SK-N-SH treated with all-trans-retinoic acid at 6 μM for 48 hours (cell line): ENCODE results near the gene APOL2.

ENCODE experiments used
- CREB5 ChIP-seq: fragments of 250-450 bp; sonication (Bioruptor Pico); IDR thresholded peaks from 2 replicates; pipeline ENCODE4 v1.5.1; 2020; ENCODE audit warnings: low read depth, mild to moderate bottlenecking, moderate library complexity
- ESRRG ChIP-seq: fragments of 250-450 bp; sonication (Bioruptor Pico); IDR thresholded peaks from 2 replicates; pipeline ENCODE4 v1.6.1; 2021; ENCODE audit warnings: mild to moderate bottlenecking
- OSR1 ChIP-seq: fragments of 250-450 bp; sonication (Bioruptor Pico); IDR thresholded peaks from 2 replicates; pipeline ENCODE4 v1.8.0; 2022; ENCODE audit warnings: moderate library complexity, mild to moderate bottlenecking, inconsistent platforms
- PATZ1 ChIP-seq: fragments of 250-450 bp; sonication (Bioruptor Pico); IDR thresholded peaks from 2 replicates; pipeline ENCODE4 v1.8.0; 2020; ENCODE audit warnings: mild to moderate bottlenecking, moderate library complexity, borderline replicate concordance
- PPARA ChIP-seq: fragments of 250-450 bp; sonication (Bioruptor Pico); IDR thresholded peaks from 2 replicates; pipeline ENCODE4 v1.5.0; 2020; ENCODE audit warnings: mild to moderate bottlenecking, borderline replicate concordance
- TSHZ2 ChIP-seq: fragments of 250-450 bp; sonication (Bioruptor Pico); IDR thresholded peaks from 2 replicates; pipeline ENCODE4 v1.5.0; 2020; ENCODE audit warnings: mild to moderate bottlenecking, moderate library complexity
- ZFP3 ChIP-seq: fragments of 250-450 bp; sonication (Bioruptor Pico); IDR thresholded peaks from 2 replicates; pipeline ENCODE4 v1.5.0; 2020; ENCODE audit warnings: mild to moderate bottlenecking, moderate library complexity
- ZFP30 ChIP-seq: fragments of 450-650 bp; formaldehyde crosslinking; IDR thresholded peaks from 2 replicates; pipeline ENCODE4 v1.5.0; 2022; ENCODE audit warnings: mild to moderate bottlenecking, moderate library complexity
- ZNF70 ChIP-seq: fragments of 450-650 bp; formaldehyde crosslinking; IDR thresholded peaks from 2 replicates; pipeline ENCODE4 v1.5.0; 2020; ENCODE audit warnings: mild to moderate bottlenecking, moderate library complexity

DNA sequence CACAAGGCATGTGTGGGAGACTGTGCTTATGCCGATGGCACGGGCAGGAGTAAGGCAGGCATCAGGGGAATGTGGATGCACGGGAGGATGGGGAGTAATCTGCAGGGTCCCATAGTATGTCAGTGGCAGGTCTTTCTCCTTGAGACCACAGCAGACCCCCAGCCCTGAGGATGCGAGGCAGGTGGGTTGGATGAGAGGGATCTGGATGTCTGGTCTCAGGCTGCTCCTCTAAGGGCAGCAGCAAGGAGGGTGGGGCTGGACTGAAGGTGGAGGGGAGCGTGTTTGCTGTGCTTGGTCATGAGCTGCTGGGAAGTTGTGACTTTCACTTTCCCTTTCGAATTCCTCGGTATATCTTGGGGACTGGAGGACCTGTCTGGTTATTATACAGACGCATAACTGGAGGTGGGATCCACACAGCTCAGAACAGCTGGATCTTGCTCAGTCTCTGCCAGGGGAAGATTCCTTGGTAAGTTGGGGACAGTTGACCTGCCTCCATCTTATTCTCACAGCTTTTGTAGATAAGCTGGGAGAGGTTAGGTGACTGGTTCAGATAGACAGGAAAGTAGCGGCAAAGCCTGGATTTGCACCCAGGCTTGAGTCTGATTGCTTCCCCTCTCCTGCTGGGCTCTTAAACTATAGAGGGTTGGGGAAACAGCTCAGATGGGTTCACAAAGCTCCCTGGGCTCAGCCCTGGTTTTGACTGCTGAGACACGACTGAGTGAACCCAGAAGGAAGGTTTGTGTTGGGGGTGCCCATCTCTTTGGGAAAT lies 13.6 kb upstream of the APOL2 start, which contains the start of gene APOL1:
- no peak for TF ChIP-seq TSHZ2 (CRISPR knock-in tag)
- TF ChIP-seq ESRRG (CRISPR knock-in tag), result no peak
- no peak for TF ChIP-seq PATZ1 (CRISPR knock-in tag)
- no peak for TF ChIP-seq OSR1 (CRISPR knock-in tag)
- TF ChIP-seq CREB5, result no peak
- no peak for TF ChIP-seq ZFP3
- TF ChIP-seq PPARA (CRISPR knock-in tag), result no peak
- TF ChIP-seq ZFP30 (CRISPR knock-in tag), result no peak
- no peak for TF ChIP-seq ZNF70 (CRISPR knock-in tag)
